ENCODE results near the gene CASK. TPM values are rescaled to one million over a fixed set of nuclear protein-coding genes. Genes with fewer than 3 reads are reported as not detected.

The CASK gene
- total RNA-seq, 4 donors from 2014 or later, result 21.3 to 28.7 (median 24.0) TPM

GRCh38 chrX:41604177-41604576 is 319.2 kb downstream of the CASK start:
- intact Hi-C loops (cut with DNase I), result no loop called here
- H3K9me3 ChIP-seq, result no peaks in the 10 kb centered on the region
- peaks cover 0 to 7% (median 3%) of the 10 kb centered on the region in 4 donors for H3K4me1 ChIP-seq
- H3K27me3 ChIP-seq, result no peaks in the 10 kb centered on the region
- no peak overlapping the region for H3K4me3 ChIP-seq
- H3K27ac ChIP-seq (replicated peaks in 1 of 4), result no peak overlapping the region
- H3K36me3 ChIP-seq, result no peaks in the 10 kb centered on the region
- TF ChIP-seq POLR2AphosphoS5 (IDR thresholded peaks at IDR 0.05), result no peak
- no peak for TF ChIP-seq POLR2A (IDR thresholded peaks at IDR 0.05; ENCODE audit: low read depth)
- TF ChIP-seq, protein P1, sequence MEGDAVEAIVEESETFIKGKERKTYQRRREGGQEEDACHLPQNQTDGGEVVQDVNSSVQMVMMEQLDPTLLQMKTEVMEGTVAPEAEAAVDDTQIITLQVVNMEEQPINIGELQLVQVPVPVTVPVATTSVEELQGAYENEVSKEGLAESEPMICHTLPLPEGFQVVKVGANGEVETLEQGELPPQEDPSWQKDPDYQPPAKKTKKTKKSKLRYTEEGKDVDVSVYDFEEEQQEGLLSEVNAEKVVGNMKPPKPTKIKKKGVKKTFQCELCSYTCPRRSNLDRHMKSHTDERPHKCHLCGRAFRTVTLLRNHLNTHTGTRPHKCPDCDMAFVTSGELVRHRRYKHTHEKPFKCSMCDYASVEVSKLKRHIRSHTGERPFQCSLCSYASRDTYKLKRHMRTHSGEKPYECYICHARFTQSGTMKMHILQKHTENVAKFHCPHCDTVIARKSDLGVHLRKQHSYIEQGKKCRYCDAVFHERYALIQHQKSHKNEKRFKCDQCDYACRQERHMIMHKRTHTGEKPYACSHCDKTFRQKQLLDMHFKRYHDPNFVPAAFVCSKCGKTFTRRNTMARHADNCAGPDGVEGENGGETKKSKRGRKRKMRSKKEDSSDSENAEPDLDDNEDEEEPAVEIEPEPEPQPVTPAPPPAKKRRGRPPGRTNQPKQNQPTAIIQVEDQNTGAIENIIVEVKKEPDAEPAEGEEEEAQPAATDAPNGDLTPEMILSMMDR (IDR thresholded peaks at IDR 0.05), result no peak
- no peak for DNase-seq (ENCODE audit: extremely low spot score)
- 91% methylated on average over 2 of the region's 2 CpGs for WGBS

- Histone ChIP-seq H3K27me3 (no peaks in the 10 kb centered on the region), H3K27ac (replicated peaks in 1 of 4) (no peak overlapping the region), H3K36me3 (no peaks in the 10 kb centered on the region), H3K4me1 (peaks cover 0 to 7% (median 3%) of the 10 kb centered on the region in 4 donors), H3K4me3 (no peak overlapping the region), H3K9me3 (no peaks in the 10 kb centered on the region)
- no peak for TF ChIP-seq EP300 (IDR thresholded peaks at IDR 0.05)
- TF ChIP-seq, protein P1 (IDR thresholded peaks at IDR 0.05), result no peak
- TF ChIP-seq POLR2A (IDR thresholded peaks at IDR 0.05; ENCODE audit: low read depth), result no peak
- no peak for TF ChIP-seq POLR2AphosphoS5 (IDR thresholded peaks at IDR 0.05)
- intact Hi-C loops (cut with DNase I), result no loop called here
- no peak for DNase-seq (ENCODE audit: extremely low spot score)
- WGBS, result 61% methylated on average over 1 of the region's 1 CpG
These were observed 319.8 kb downstream of the CASK start for GRCh38 chrX:41603596-41603995.

DNA sequence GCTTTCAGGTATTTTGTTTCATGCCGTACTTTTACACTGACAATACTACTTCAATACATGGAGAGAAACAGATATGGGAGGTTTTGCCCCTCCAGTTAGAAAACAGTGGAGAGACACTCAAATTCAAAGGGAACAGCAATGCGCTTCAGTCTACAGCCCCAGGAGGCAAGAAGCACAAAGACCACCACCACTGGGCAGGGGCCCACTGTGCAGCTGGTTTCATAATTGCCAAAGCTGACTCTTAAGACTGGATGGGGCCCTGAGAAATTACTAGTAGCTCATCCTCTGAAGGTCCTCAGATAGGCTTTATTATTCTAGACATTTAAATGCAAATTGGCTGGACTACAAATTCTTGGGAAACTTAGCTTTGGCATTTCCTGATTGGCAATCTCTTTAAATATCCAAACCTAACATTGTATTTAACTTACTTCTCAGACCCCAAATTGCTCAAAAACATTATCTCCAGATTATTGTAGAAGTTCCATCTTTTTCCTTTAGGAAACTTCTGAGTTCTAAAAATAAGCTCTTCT is 320.5 kb downstream of the CASK start:
- no peak overlapping the region for H3K27ac ChIP-seq (replicated peaks in 1 of 4)
- intact Hi-C loops (cut with DNase I), result no loop called here
- 82% methylated on average over 2 of the region's 2 CpGs for WGBS

DNA sequence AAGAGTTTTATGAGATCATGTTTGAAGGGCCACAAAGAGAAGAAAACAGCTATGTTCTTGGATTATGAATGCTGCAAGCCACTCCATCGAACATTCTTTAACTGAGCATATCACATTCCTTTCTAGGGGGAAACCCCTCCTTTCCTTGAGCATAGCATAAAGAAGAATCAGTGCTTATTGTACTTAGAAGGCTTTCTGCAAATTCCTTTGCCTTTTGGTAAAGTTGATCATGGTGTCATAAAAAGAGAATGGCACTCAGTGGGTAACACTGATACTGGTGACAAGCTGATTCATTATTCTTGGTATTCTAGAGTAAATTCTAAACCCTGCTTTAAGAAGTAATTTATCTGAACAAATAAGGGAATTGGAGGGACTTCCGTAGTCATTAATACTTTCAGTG is 323.1 kb downstream of the CASK start:
- no peaks in the 10 kb centered on the region for H3K27me3 ChIP-seq
- intact Hi-C loops (cut with DNase I), result no loop called here

More for the DNA sequence above, 320.5 kb downstream of the CASK start:
- TF ChIP-seq EP300 (IDR thresholded peaks at IDR 0.05) (no peak), POLR2A (IDR thresholded peaks at IDR 0.05; ENCODE audit: low read depth) (no peak), POLR2AphosphoS5 (IDR thresholded peaks at IDR 0.05) (no peak)
- TF ChIP-seq, protein P1 (IDR thresholded peaks at IDR 0.05), result no peak
- Histone ChIP-seq H3K4me3 (no peak overlapping the region), H3K9me3 (no peaks in the 10 kb centered on the region), H3K4me1 (peaks cover 0 to 7% (median 3%) of the 10 kb centered on the region in 4 donors), H3K27me3 (no peaks in the 10 kb centered on the region), H3K36me3 (no peaks in the 10 kb centered on the region)
- DNase-seq (ENCODE audit: extremely low spot score), result no peak

More for the DNA sequence above, 323.1 kb downstream of the CASK start:
- TF ChIP-seq POLR2AphosphoS5 (IDR thresholded peaks at IDR 0.05) (no peak), EP300 (IDR thresholded peaks at IDR 0.05) (no peak), POLR2A (IDR thresholded peaks at IDR 0.05; ENCODE audit: low read depth) (no peak)
- TF ChIP-seq, protein P1 (IDR thresholded peaks at IDR 0.05), result no peak
- 69% methylated on average over 2 of the region's 2 CpGs for WGBS
- no peak overlapping the region for H3K4me3 ChIP-seq
- DNase-seq (ENCODE audit: extremely low spot score), result no peak
- H3K9me3 ChIP-seq, result no peaks in the 10 kb centered on the region
- H3K27ac ChIP-seq (replicated peaks in 1 of 4), result no peak overlapping the region
- peaks cover 0 to 7% (median 3%) of the 10 kb centered on the region in 4 donors for H3K4me1 ChIP-seq
- H3K36me3 ChIP-seq, result no peaks in the 10 kb centered on the region
